ENCODE measurements around the gene PSMB10.
A peak's percentile ranks its signal among the peaks of the same experiment; 100 is the strongest.

Gene PSMB10

DNA sequence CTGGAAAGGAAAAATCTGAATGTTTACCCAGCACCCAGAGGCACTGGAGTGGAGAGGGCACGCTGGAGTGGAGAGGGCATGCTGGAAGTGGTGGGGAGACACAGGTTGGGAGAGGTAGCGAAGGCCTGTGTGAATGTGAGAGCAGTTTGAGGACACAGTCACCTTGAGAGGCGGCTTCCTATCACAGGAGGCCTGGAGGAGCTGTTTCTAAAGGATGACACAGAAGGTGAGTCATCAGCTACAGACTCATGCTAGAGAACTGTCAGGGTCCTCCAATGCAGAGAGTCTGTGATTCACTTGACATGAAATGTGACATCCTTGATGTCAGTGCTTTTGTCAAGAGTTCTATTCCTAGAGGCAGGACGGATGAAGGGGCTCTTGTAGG is 18.8 kb downstream of the PSMB10 start:
- Histone ChIP-seq H3K27ac (ENCODE audit: extremely low read depth, low read depth, low read length) (no peak overlapping the region), H3K36me3 (ENCODE audit: control insufficient read depth in 2 of 2, insufficient read depth in 1 of 2, low read length in 2 of 2) (peaks cover 0 to 42% of the 10 kb centered on the region in 2 experiments; a peak in 2 of 3 replicates), H3K4me1 (ENCODE audit: control insufficient read depth, insufficient read depth, low read length) (no peaks in the 10 kb centered on the region), H3K4me3 (ENCODE audit: low read depth, low read length) (no peak overlapping the region), H3K9me3 (ENCODE audit: control insufficient read depth, insufficient read depth, low read depth, low read length) (no peaks in the 10 kb centered on the region)
- ChIA-PET POLR2A (interaction anchor here (0.6 to 1.2 kb wide), 5 partner anchors 8 to 72 kb away, joined by 3 to 5 read pairs (median 4); partner anchors contain the start of genes NUTF2 and PSKH1), CTCF (interaction anchor here (0.6 to 1.5 kb wide), 3 partner anchors 25 to 101 kb away, joined by 3 to 6 read pairs (median 4); partner anchors contain the start of genes NRN1L and PSKH1)
- TF ChIP-seq ZNF571 (tag by site-specific recombination; IDR thresholded peaks at IDR 0.05) (no peak), ZNF777 (tag by site-specific recombination; IDR thresholded peaks at IDR 0.05; ENCODE audit: borderline replicate concordance) (no peak), ZNF221 (tag by site-specific recombination; IDR thresholded peaks at IDR 0.05; ENCODE audit: borderline replicate concordance) (no peak), SALL2 (tag by site-specific recombination; IDR thresholded peaks at IDR 0.05; ENCODE audit: borderline replicate concordance) (no peak), SP7 (tag by site-specific recombination; IDR thresholded peaks at IDR 0.05) (0 out of 2 replicates have a peak, but pooled peaks have one; percentile 25), ZNF629 (tag by site-specific recombination; IDR thresholded peaks at IDR 0.05) (peak; percentile 49; the same call in 1 of the 2 replicates), PRDM1 (tag by site-specific recombination; IDR thresholded peaks at IDR 0.05) (peak; percentile 31; the same call in 1 of the 2 replicates), ZNF366 (tag by site-specific recombination; conservative IDR thresholded peaks at IDR 0.05) (peak; percentile 34; the same call in 1 of the 2 replicates)
- TF ChIP-seq, protein P1, sequence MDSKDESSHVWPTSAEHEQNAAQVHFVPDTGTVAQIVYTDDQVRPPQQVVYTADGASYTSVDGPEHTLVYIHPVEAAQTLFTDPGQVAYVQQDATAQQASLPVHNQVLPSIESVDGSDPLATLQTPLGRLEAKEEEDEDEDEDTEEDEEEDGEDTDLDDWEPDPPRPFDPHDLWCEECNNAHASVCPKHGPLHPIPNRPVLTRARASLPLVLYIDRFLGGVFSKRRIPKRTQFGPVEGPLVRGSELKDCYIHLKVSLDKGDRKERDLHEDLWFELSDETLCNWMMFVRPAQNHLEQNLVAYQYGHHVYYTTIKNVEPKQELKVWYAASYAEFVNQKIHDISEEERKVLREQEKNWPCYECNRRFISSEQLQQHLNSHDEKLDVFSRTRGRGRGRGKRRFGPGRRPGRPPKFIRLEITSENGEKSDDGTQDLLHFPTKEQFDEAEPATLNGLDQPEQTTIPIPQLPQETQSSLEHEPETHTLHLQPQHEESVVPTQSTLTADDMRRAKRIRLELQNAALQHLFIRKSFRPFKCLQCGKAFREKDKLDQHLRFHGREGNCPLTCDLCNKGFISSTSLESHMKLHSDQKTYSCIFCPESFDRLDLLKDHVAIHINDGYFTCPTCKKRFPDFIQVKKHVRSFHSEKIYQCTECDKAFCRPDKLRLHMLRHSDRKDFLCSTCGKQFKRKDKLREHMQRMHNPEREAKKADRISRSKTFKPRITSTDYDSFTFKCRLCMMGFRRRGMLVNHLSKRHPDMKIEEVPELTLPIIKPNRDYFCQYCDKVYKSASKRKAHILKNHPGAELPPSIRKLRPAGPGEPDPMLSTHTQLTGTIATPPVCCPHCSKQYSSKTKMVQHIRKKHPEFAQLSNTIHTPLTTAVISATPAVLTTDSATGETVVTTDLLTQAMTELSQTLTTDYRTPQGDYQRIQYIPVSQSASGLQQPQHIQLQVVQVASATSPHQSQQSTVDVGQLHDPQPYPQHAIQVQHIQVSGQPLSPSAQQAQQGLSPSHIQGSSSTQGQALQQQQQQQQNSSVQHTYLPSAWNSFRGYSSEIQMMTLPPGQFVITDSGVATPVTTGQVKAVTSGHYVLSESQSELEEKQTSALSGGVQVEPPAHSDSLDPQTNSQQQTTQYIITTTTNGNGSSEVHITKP (tag by site-specific recombination; IDR thresholded peaks at IDR 0.05) = 0 out of 2 replicates have a peak, but pooled peaks have one; percentile 36

- H3K36me3 ChIP-seq (ENCODE audit: control insufficient read depth in 2 of 2, insufficient read depth in 1 of 2, low read length in 2 of 2) = peaks cover 0 to 42% of the 10 kb centered on the region in 2 experiments; a peak in 2 of 3 replicates
- no peak overlapping the region for H3K4me3 ChIP-seq (ENCODE audit: low read depth, low read length)
- H3K27ac ChIP-seq (ENCODE audit: extremely low read depth, low read depth, low read length) = no peak overlapping the region
- POLR2A ChIA-PET = interaction anchor here (0.8 to 1.2 kb wide), 4 partner anchors 9 to 71 kb away, joined by 3 to 4 read pairs (median 4); partner anchors contain the start of genes NUTF2 and PSKH1
- no peaks in the 10 kb centered on the region for H3K9me3 ChIP-seq (ENCODE audit: control insufficient read depth, insufficient read depth, low read depth, low read length)
- H3K4me1 ChIP-seq (ENCODE audit: control insufficient read depth, insufficient read depth, low read length) = no peaks in the 10 kb centered on the region
- TF ChIP-seq ZNF792 (tag by site-specific recombination; IDR thresholded peaks at IDR 0.05) = no peak
- no peak for TF ChIP-seq ZNF530 (tag by site-specific recombination; IDR thresholded peaks at IDR 0.05; ENCODE audit: low read depth)
- no peak for TF ChIP-seq ZNF701 (tag by site-specific recombination; IDR thresholded peaks at IDR 0.05)
- peak; percentile 62; the same call in 1 of the 2 replicates for TF ChIP-seq ZIC2 (tag by site-specific recombination; IDR thresholded peaks at IDR 0.05)
- CTCF ChIA-PET = interaction anchor here (1.5 kb wide), 1 partner anchor 33 kb away, joined by 6 read pairs; the partner anchor contains the start of gene NRN1L
Observed at GRCh38 chr16:67917140-67917851, 19.4 kb downstream of the PSMB10 start.

DNA sequence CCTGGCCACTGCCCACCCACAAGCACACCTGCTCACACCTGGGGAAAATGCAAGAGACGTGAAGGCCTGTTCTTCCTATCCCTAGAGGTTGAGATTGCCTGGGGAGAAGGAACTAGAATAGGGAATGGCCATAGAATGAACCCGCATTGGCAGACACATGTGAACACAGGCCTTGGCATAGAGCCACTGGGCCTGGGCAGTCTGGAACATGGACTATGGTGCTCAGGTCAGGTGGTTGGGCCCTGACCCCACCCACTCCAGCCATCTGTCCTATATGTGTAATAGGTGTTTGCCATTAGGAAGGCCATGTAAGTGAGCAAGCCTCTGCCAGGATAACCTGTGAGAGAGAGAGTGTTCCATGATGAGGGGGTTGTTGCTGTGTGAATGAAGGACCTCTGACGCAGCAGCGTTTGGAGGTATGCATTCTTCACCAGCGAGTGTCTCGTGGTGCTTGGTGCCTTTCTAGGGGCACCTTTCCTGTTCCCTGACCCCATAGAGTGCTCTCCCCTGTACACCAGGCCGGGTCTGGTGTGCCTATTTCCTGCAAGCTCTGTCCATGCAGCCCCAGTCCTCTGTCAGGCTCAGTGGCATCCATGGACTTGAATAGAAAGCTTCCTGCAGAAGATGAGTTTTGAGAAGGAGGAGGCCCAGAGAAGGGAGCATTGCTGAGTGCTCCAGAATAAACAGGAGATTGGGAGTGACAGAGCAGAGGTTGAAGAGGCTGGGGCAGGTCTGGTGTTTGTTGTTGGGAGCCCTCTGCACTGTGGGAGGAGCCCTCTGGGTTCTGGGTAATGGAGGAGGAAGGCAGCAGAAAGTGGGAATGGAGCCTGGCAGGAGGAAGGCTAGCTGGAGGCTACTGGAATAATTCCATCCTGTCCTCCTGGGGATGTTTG is 20.6 kb downstream of the PSMB10 start:
- H3K27ac ChIP-seq (ENCODE audit: extremely low read depth, low read depth, low read length) = no peak overlapping the region
- CTCF ChIA-PET = interaction anchor here (0.6 kb wide), 2 partner anchors 149 to 558 kb away, joined by 3 read pairs; no protein-coding TSS in a partner anchor
- H3K36me3 ChIP-seq (ENCODE audit: control insufficient read depth in 2 of 2, insufficient read depth in 1 of 2, low read length in 2 of 2) = peaks cover 0 to 54% of the 10 kb centered on the region in 2 experiments; a peak in 2 of 3 replicates
- H3K9me3 ChIP-seq (ENCODE audit: control insufficient read depth, insufficient read depth, low read depth, low read length) = no peaks in the 10 kb centered on the region
- H3K4me1 ChIP-seq (ENCODE audit: control insufficient read depth, insufficient read depth, low read length) = no peaks in the 10 kb centered on the region
- TF ChIP-seq GLIS2 (tag by site-specific recombination; IDR thresholded peaks at IDR 0.05) (no peak), ZNF544 (tag by site-specific recombination; IDR thresholded peaks at IDR 0.05) (no peak), ZNF76 (tag by site-specific recombination; IDR thresholded peaks at IDR 0.05; ENCODE audit: borderline replicate concordance, low read depth) (no peak), ZNF37A (tag by site-specific recombination; IDR thresholded peaks at IDR 0.05) (no peak), ZFP3 (tag by site-specific recombination; IDR thresholded peaks at IDR 0.05; ENCODE audit: low read depth) (no peak), ZNF202 (tag by site-specific recombination; IDR thresholded peaks at IDR 0.05; ENCODE audit: borderline replicate concordance) (no peak), ZNF701 (tag by site-specific recombination; IDR thresholded peaks at IDR 0.05) (no peak), ZNF146 (tag by site-specific recombination; IDR thresholded peaks at IDR 0.05) (no peak), ZNF366 (tag by site-specific recombination; conservative IDR thresholded peaks at IDR 0.05) (no peak), ZNF10 (tag by site-specific recombination; IDR thresholded peaks at IDR 0.05) (no peak), ZNF626 (tag by site-specific recombination; IDR thresholded peaks at IDR 0.05) (no peak)
- no peak overlapping the region for H3K4me3 ChIP-seq (ENCODE audit: low read depth, low read length)
- POLR2A ChIA-PET = interaction anchor here (0.7 to 0.8 kb wide), 2 partner anchors 10 to 98 kb away, joined by 3 to 4 read pairs; no protein-coding TSS in a partner anchor
